HepG2 (cell line): ENCODE data around the gene FAM156A. TPM values are rescaled to one million over a fixed set of nuclear protein-coding genes. Genes with fewer than 3 reads are reported as not detected.

Experiments used
- ATF5 ChIP-seq: sonication (generic); formaldehyde crosslinking; IDR thresholded peaks from 2 replicates; pipeline ENCODE4 v1.4.0; 2020; ENCODE audit warnings: mild to moderate bottlenecking, low read depth, missing genetic modification reagents
- ELF3 ChIP-seq: IDR thresholded peaks from 2 replicates; pipeline ENCODE4 v1.6.1; 2016; ENCODE audit warnings: missing genetic modification reagents, missing compliant biosample characterization
- ELF4 ChIP-seq: sonication (generic); formaldehyde crosslinking; IDR thresholded peaks from 2 replicates; pipeline ENCODE4 v1.5.0; 2020; ENCODE audit warnings: missing genetic modification reagents, mild to moderate bottlenecking, moderate library complexity, borderline replicate concordance
- ELK4 ChIP-seq: sonication (generic); formaldehyde crosslinking; IDR thresholded peaks from 2 replicates; pipeline ENCODE4 v1.9.0; 2021; ENCODE audit warnings: missing genetic modification reagents, borderline replicate concordance
- HDAC1 ChIP-seq: sonication (generic); formaldehyde crosslinking; IDR thresholded peaks from 2 replicates; pipeline ENCODE4 v1.5.1; 2020; ENCODE audit warnings: mild to moderate bottlenecking, missing genetic modification reagents
- HOXA3 ChIP-seq: sonication (generic); formaldehyde crosslinking; IDR thresholded peaks from 2 replicates; pipeline ENCODE4 v1.5.0; 2020; ENCODE audit warnings: missing genetic modification reagents
- KAT8 ChIP-seq: IDR thresholded peaks from 2 replicates; pipeline ENCODE4 v1.6.1; 2016; ENCODE audit warnings: missing genetic modification reagents, missing compliant biosample characterization
- KDM1A ChIP-seq: IDR thresholded peaks from 2 replicates; pipeline ENCODE4 v1.6.1; 2016; ENCODE audit warnings: missing compliant biosample characterization
- MBD4 ChIP-seq: IDR thresholded peaks from 2 replicates; pipeline ENCODE4 v1.6.1; 2012; ENCODE audit warnings: low read length, inconsistent platforms, borderline replicate concordance
- NCOA1 ChIP-seq: sonication (generic); formaldehyde crosslinking; IDR thresholded peaks from 2 replicates; pipeline ENCODE4 v1.9.0; 2021; ENCODE audit warnings: missing genetic modification reagents
- NCOR1 ChIP-seq: fragments of 200-600 bp; sonication (generic); IDR thresholded peaks from 2 replicates; pipeline ENCODE4 v1.7.0; 2017; ENCODE audit warnings: antibody characterized with exemption, low read length, borderline replicate concordance
- NFKBIZ ChIP-seq: IDR thresholded peaks from 2 replicates; pipeline ENCODE4 v1.6.1; 2018; ENCODE audit warnings: missing genetic modification reagents, missing compliant biosample characterization
- NR0B2 ChIP-seq: sonication (generic); formaldehyde crosslinking; IDR thresholded peaks from 2 replicates; pipeline ENCODE4 v1.4.0; 2020; ENCODE audit warnings: mild to moderate bottlenecking, missing genetic modification reagents
- RXRA ChIP-seq: sonication (generic); formaldehyde crosslinking; IDR thresholded peaks from 2 replicates; pipeline ENCODE4 v1.5.1; 2020; ENCODE audit warnings: missing genetic modification reagents
- SPEN ChIP-seq: sonication (generic); formaldehyde crosslinking; IDR thresholded peaks from 2 replicates; pipeline ENCODE4 v1.5.1; 2020; ENCODE audit warnings: low read depth, mild to moderate bottlenecking, missing genetic modification reagents
- SRSF9 ChIP-seq: fragments of 200-400 bp; formaldehyde crosslinking; IDR thresholded peaks from 2 replicates; pipeline ENCODE4 v1.6.1; 2018; ENCODE audit warnings: borderline replicate concordance, mild to moderate bottlenecking, low read depth, low read length; ENCODE audit not compliant: insufficient read depth, poor library complexity, severe bottlenecking
- TBX3 ChIP-seq: fragments of 450-650 bp; IDR thresholded peaks from 2 replicates; pipeline ENCODE4 v1.6.1; 2017; ENCODE audit warnings: antibody characterized with exemption, mild to moderate bottlenecking, inconsistent platforms, borderline replicate concordance
- TRIM22 ChIP-seq: fragments of 450-650 bp; IDR thresholded peaks from 2 replicates; pipeline ENCODE4 v1.6.1; 2017
- ZBTB37 ChIP-seq: sonication (generic); formaldehyde crosslinking; IDR thresholded peaks from 2 replicates; pipeline ENCODE4 v1.4.0; 2020; ENCODE audit warnings: mild to moderate bottlenecking, missing genetic modification reagents
- ZNF441 ChIP-seq: sonication (generic); formaldehyde crosslinking; IDR thresholded peaks from 2 replicates; pipeline ENCODE4 v1.7.0; 2021; ENCODE audit warnings: missing genetic modification reagents, borderline replicate concordance
- ZNF598 ChIP-seq: sonication (generic); formaldehyde crosslinking; IDR thresholded peaks from 2 replicates; pipeline ENCODE4 v1.5.1; 2020; ENCODE audit warnings: mild to moderate bottlenecking, missing genetic modification reagents, borderline replicate concordance
- ZNF674 ChIP-seq: sonication (generic); formaldehyde crosslinking; IDR thresholded peaks from 2 replicates; pipeline ENCODE4 v1.5.0; 2020; ENCODE audit warnings: low read depth, mild to moderate bottlenecking, missing genetic modification reagents
- polyA plus RNA-seq, 8 experiments: library from polyadenylated mRNA; depleted of rRNA in 3 of 8; stranded (reverse) in 7 of 8; unstranded in 1 of 8; fragments of >200 nt; fragmentation: Illumina TruSeq in 4 of 8; extraction: Trizol in 4 of 8; gene quantifications; 2 replicates each; pipeline versions ENCODE4 v1.2.1 to v1.2.3, GENCODE V29; 2011 to 2016; ENCODE audit warnings: low read depth in 4 of 8, missing spikeins in 1 of 8, mixed read lengths in 1 of 8; ENCODE audit not compliant: insufficient read depth in 1 of 8
- total RNA-seq, 5 experiments: library from RNA; depleted of rRNA; stranded (reverse); fragments of >200 nt; fragmentation: Illumina TruSeq; extraction: Trizol; gene quantifications; 2 replicates each; pipeline ENCODE4 v1.2.3, GENCODE V29; 2016; ENCODE audit warnings: low read depth in 1 of 5

FAM156A gene
- total and polyA plus RNA-seq, 2 of the 13 experiments (the other 11 are each of a cell fraction or from before 2014, with no cell fraction given) = 15.4 to 53.8 TPM

- TF ChIP-seq NR0B2 (CRISPR knock-in tag) (0 out of 2 replicates have a peak, but pooled peaks have one; percentile 44), SPEN (peak; percentile 59; the same call in 1 of the 2 replicates), KDM1A (peak; percentile 44; the same call in 1 of the 2 replicates), TRIM22 (no peak), NCOR1 (no peak; the same call in 1 of the 2 replicates), NFKBIZ (CRISPR knock-in tag) (no peak), ZBTB37 (CRISPR knock-in tag) (no peak), ATF5 (no peak), ZNF674 (CRISPR knock-in tag) (no peak), ELK4 (CRISPR knock-in tag) (no peak), KAT8 (CRISPR knock-in tag) (peak; percentile 83), MBD4 (no peak), ELF4 (no peak), RXRA (CRISPR knock-in tag) (0 out of 2 replicates have a peak, but pooled peaks have one; percentile 42), ELF3 (peak; percentile 61; the same call in 1 of the 2 replicates), TBX3 (0 out of 2 replicates have a peak, but pooled peaks have one; percentile 45), ZNF441 (no peak), HDAC1 (peak; percentile 57), ZNF598 (CRISPR knock-in tag) (no peak), SRSF9 (no peak), NCOA1 (CRISPR knock-in tag) (no peak), HOXA3 (CRISPR knock-in tag) (peak; percentile 45; the same call in 1 of the 2 replicates)
Measured at GRCh38 chrX:52934704-52935469, 23.4 kb downstream of the FAM156A start (continued).
